ENCODE measurements around the gene APBA2. TPM values are rescaled to one million over a fixed set of nuclear protein-coding genes. Genes with fewer than 3 reads are reported as not detected.

Gene APBA2
- total RNA-seq, 1 donor from 2014 or later = 26.4 TPM

GRCh38 chr15:29071882-29072273, 186.1 kb downstream of the APBA2 start:
- H3K9me3 Mint-ChIP-seq (ENCODE audit: low read depth) = no peaks in the 10 kb centered on the region
- no peak overlapping the region for H3K4me3 Mint-ChIP-seq (ENCODE audit: unreplicated experiment)

GRCh38 chr15:29072444-29072843, 186.7 kb downstream of the APBA2 start:
- Mint-ChIP-seq H3K27me3 (ENCODE audit: low read depth) (no peaks in the 10 kb centered on the region), H3K9me3 (ENCODE audit: low read depth) (no peaks in the 10 kb centered on the region), H3K4me3 (ENCODE audit: unreplicated experiment) (no peak overlapping the region), H3K27ac (ENCODE audit: unreplicated experiment) (no peak overlapping the region), H3K4me1 (ENCODE audit: low read depth) (peaks cover 38% of the 10 kb centered on the region), H3K36me3 (ENCODE audit: low read depth) (no peaks in the 10 kb centered on the region)
- TF ChIP-seq, protein P1, sequence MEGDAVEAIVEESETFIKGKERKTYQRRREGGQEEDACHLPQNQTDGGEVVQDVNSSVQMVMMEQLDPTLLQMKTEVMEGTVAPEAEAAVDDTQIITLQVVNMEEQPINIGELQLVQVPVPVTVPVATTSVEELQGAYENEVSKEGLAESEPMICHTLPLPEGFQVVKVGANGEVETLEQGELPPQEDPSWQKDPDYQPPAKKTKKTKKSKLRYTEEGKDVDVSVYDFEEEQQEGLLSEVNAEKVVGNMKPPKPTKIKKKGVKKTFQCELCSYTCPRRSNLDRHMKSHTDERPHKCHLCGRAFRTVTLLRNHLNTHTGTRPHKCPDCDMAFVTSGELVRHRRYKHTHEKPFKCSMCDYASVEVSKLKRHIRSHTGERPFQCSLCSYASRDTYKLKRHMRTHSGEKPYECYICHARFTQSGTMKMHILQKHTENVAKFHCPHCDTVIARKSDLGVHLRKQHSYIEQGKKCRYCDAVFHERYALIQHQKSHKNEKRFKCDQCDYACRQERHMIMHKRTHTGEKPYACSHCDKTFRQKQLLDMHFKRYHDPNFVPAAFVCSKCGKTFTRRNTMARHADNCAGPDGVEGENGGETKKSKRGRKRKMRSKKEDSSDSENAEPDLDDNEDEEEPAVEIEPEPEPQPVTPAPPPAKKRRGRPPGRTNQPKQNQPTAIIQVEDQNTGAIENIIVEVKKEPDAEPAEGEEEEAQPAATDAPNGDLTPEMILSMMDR (IDR thresholded peaks at IDR 0.05) = no peak
- DNase-seq (ENCODE audit: low spot score) = no peak

More at GRCh38 chr15:29071882-29072273, 186.1 kb downstream of the APBA2 start:
- Mint-ChIP-seq H3K27me3 (ENCODE audit: low read depth) (no peaks in the 10 kb centered on the region), H3K27ac (ENCODE audit: unreplicated experiment) (no peak overlapping the region), H3K36me3 (ENCODE audit: low read depth) (no peaks in the 10 kb centered on the region), H3K4me1 (ENCODE audit: low read depth) (peaks cover 44% of the 10 kb centered on the region)
- TF ChIP-seq, protein P1 (IDR thresholded peaks at IDR 0.05) = no peak
- no peak for DNase-seq (ENCODE audit: low spot score)

GRCh38 chr15:29074045-29074444, 188.3 kb downstream of the APBA2 start:
- Mint-ChIP-seq H3K36me3 (ENCODE audit: low read depth) (peaks cover 1% of the 10 kb centered on the region), H3K4me3 (ENCODE audit: unreplicated experiment) (no peak overlapping the region), H3K27ac (ENCODE audit: unreplicated experiment) (no peak overlapping the region), H3K27me3 (ENCODE audit: low read depth) (no peaks in the 10 kb centered on the region), H3K4me1 (ENCODE audit: low read depth) (peaks cover 24% of the 10 kb centered on the region), H3K9me3 (ENCODE audit: low read depth) (no peaks in the 10 kb centered on the region)
- DNase-seq (ENCODE audit: low spot score) = no peak
- TF ChIP-seq, protein P1 (IDR thresholded peaks at IDR 0.05) = no peak

GRCh38 chr15:29078541-29078940, 192.8 kb downstream of the APBA2 start:
- no peak overlapping the region for H3K4me3 Mint-ChIP-seq (ENCODE audit: unreplicated experiment)
- no peak overlapping the region for H3K27ac Mint-ChIP-seq (ENCODE audit: unreplicated experiment)
- DNase-seq (ENCODE audit: low spot score) = no peak
- peaks cover 23% of the 10 kb centered on the region for H3K4me1 Mint-ChIP-seq (ENCODE audit: low read depth)
- TF ChIP-seq, protein P1 (IDR thresholded peaks at IDR 0.05) = no peak
- H3K27me3 Mint-ChIP-seq (ENCODE audit: low read depth) = no peaks in the 10 kb centered on the region
- H3K9me3 Mint-ChIP-seq (ENCODE audit: low read depth) = no peaks in the 10 kb centered on the region
- peaks cover 1% of the 10 kb centered on the region for H3K36me3 Mint-ChIP-seq (ENCODE audit: low read depth)

DNA sequence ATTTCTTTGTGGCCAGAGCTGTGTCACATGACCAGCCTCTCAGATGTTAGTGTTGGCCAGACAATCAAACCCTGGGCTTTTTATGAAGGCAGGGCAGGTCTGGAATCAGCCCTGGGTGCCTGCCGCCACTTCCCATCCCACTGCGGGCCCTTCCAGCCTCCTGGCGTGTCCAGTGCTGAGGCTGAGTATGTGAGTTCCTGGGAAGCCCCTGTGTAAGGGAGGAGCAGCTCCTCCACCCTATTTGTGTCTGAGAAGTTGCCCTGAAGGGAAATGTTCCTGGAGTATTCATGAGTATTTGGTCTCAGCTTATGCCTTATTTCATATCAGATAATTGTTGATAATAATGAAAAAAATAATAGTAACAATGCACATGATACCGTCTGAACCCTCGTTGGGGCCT, 193.7 kb downstream of the APBA2 start:
- no peaks in the 10 kb centered on the region for H3K27me3 Mint-ChIP-seq (ENCODE audit: low read depth)
- H3K27ac Mint-ChIP-seq (ENCODE audit: unreplicated experiment) = no peak overlapping the region
- peaks cover 1% of the 10 kb centered on the region for H3K36me3 Mint-ChIP-seq (ENCODE audit: low read depth)
- peaks cover under 1% of the 10 kb centered on the region for H3K9me3 Mint-ChIP-seq (ENCODE audit: low read depth)
- no peak overlapping the region for H3K4me3 Mint-ChIP-seq (ENCODE audit: unreplicated experiment)
- H3K4me1 Mint-ChIP-seq (ENCODE audit: low read depth) = peaks cover 17% of the 10 kb centered on the region
- TF ChIP-seq, protein P1 (IDR thresholded peaks at IDR 0.05) = no peak
- DNase-seq (ENCODE audit: low spot score) = no peak

Measured in chondrocyte (in vitro differentiated cells).